ENCODE data around the gene BABAM2.

Gene BABAM2

GRCh38 chr2:28343184-28343942 is 452.8 kb downstream of the BABAM2 start:
- DNase-seq (ENCODE audit: low read depth in 2 of 2) = no peak

GRCh38 chr2:28343971-28344715 is 453.6 kb downstream of the BABAM2 start:
- no peak for DNase-seq (ENCODE audit: low read depth in 2 of 2)

GRCh38 chr2:28344756-28345373 is 454.3 kb downstream of the BABAM2 start:
- DNase-seq (ENCODE audit: low read depth in 2 of 2) = no peak

GRCh38 chr2:28345619-28346018 is 455.1 kb downstream of the BABAM2 start:
- DNase-seq (ENCODE audit: low read depth in 2 of 2) = no peak

GRCh38 chr2:28346587-28346986 is 456.1 kb downstream of the BABAM2 start:
- DNase-seq (ENCODE audit: low read depth in 2 of 2) = no peak

GRCh38 chr2:28347193-28347592 is 456.7 kb downstream of the BABAM2 start:
- DNase-seq (ENCODE audit: low read depth in 2 of 2) = no peak

GRCh38 chr2:28347596-28347995 is 457.1 kb downstream of the BABAM2 start:
- no peak for DNase-seq (ENCODE audit: low read depth in 2 of 2)

- DNase-seq (ENCODE audit: low read depth in 2 of 2) = peak; percentile 38 to 54
Measured at GRCh38 chr2:28348149-28348567, 457.6 kb downstream of the BABAM2 start.

GRCh38 chr2:28348921-28349320 is 458.4 kb downstream of the BABAM2 start:
- no peak for DNase-seq (ENCODE audit: low read depth in 2 of 2)

- DNase-seq (ENCODE audit: low read depth in 2 of 2) = no peak
Measured at GRCh38 chr2:28349546-28350165, 459.1 kb downstream of the BABAM2 start.

- no peak for DNase-seq (ENCODE audit: low read depth in 2 of 2)
Measured at GRCh38 chr2:28350196-28350595, 459.7 kb downstream of the BABAM2 start.

- no peak for DNase-seq (ENCODE audit: low read depth in 2 of 2)
Measured at GRCh38 chr2:28350791-28351285, 460.3 kb downstream of the BABAM2 start.

GRCh38 chr2:28351621-28352020 is 461.1 kb downstream of the BABAM2 start:
- DNase-seq (ENCODE audit: low read depth in 2 of 2) = no peak

GRCh38 chr2:28352104-28352503 is 461.6 kb downstream of the BABAM2 start:
- DNase-seq (ENCODE audit: low read depth in 2 of 2) = no peak

GRCh38 chr2:28352610-28353195 is 462.2 kb downstream of the BABAM2 start:
- no peak for DNase-seq (ENCODE audit: low read depth in 2 of 2)

- DNase-seq (ENCODE audit: low read depth in 2 of 2) = no peak
Measured at GRCh38 chr2:28354920-28355520, 464.5 kb downstream of the BABAM2 start.

- no peak for DNase-seq (ENCODE audit: low read depth in 2 of 2)
Measured at GRCh38 chr2:28355521-28356094, 465.1 kb downstream of the BABAM2 start.

- DNase-seq (ENCODE audit: low read depth in 2 of 2) = no peak
Measured at GRCh38 chr2:28356095-28356911, 465.8 kb downstream of the BABAM2 start.

GRCh38 chr2:28357055-28357454 is 466.5 kb downstream of the BABAM2 start:
- no peak for DNase-seq (ENCODE audit: low read depth in 2 of 2)
